GM23338 (cell line): Measurements from ENCODE around the gene TMEM163. TPM values are rescaled to one million over a fixed set of nuclear protein-coding genes. Genes with fewer than 3 reads are reported as not detected.
"Not testable (repeated sequence)": the region's sequence is repeated elsewhere in the genome, so short reads cannot be mapped to it uniquely, and the experiment has no call there.

ENCODE experiments used
- ATAC-seq: fragments of 200-7000 bp; cut with Tn5 transposase; 3 replicates; pipeline ENCODE4 v1.9.1; 2020
- DNase-seq: peaks from one replicate; pipeline ENCODE4 v3.0.0-alpha.2; 2015; ENCODE audit warnings: low spot score
- H2AFZ ChIP-seq: fragments of 200-600 bp; sonication (generic); 2 replicates; pipeline ENCODE4 v1.8.0; 2016; ENCODE audit warnings: antibody characterized with exemption, mild to moderate bottlenecking, moderate library complexity
- H3F3A ChIP-seq: fragments of 200-600 bp; sonication (generic); replicated peaks from 2 replicates; pipeline ENCODE4 v1.8.0; 2017; ENCODE audit warnings: antibody characterized with exemption, mixed run types, low read depth
- H3K27ac ChIP-seq: fragments of 200-600 bp; sonication (generic); 2 replicates; pipeline ENCODE4 v1.6.1; 2016; ENCODE audit warnings: low read depth
- H3K27me3 ChIP-seq: fragments of 200-600 bp; sonication (generic); 2 replicates; pipeline ENCODE4 v1.8.0; 2016; ENCODE audit warnings: mild to moderate bottlenecking, mixed run types, moderate library complexity; ENCODE audit not compliant: insufficient read depth
- H3K36me3 ChIP-seq: fragments of 200-600 bp; sonication (generic); 2 replicates; pipeline ENCODE4 v1.8.0; 2016; ENCODE audit warnings: mild to moderate bottlenecking; ENCODE audit not compliant: insufficient read depth
- H3K4me1 ChIP-seq: fragments of 200-600 bp; sonication (generic); 2 replicates; pipeline ENCODE4 v1.8.0; 2016; ENCODE audit warnings: mild to moderate bottlenecking, moderate library complexity; ENCODE audit not compliant: insufficient read depth
- H3K4me2 ChIP-seq: fragments of 200-600 bp; sonication (generic); 2 replicates; pipeline ENCODE4 v1.7.1; 2017; ENCODE audit warnings: mixed run types
- H3K4me3 ChIP-seq: fragments of 200-600 bp; sonication (generic); 2 replicates; pipeline ENCODE4 v1.6.1; 2016; ENCODE audit warnings: mixed run types
- H3K79me2 ChIP-seq: fragments of 200-600 bp; sonication (generic); replicated peaks from 2 replicates; pipeline ENCODE4 v1.8.0; 2017; ENCODE audit warnings: mild to moderate bottlenecking; ENCODE audit not compliant: insufficient read depth
- H3K9me2 ChIP-seq: fragments of 200-600 bp; sonication (generic); 2 replicates; pipeline ENCODE4 v1.8.0; 2017; ENCODE audit not compliant: insufficient read depth
- H4K20me1 ChIP-seq: fragments of 200-600 bp; sonication (generic); replicated peaks from 2 replicates; pipeline ENCODE4 v1.8.0; 2017; ENCODE audit warnings: mild to moderate bottlenecking; ENCODE audit not compliant: insufficient read depth
- H3K27ac Mint-ChIP-seq: 2 replicates; pipeline ENCODE4 v1.8.0; 2020; ENCODE audit warnings: inconsistent platforms, mild to moderate bottlenecking, moderate library complexity, mixed read lengths
- H3K27me3 Mint-ChIP-seq: 3 replicates; pipeline ENCODE4 v1.8.0; 2022; ENCODE audit warnings: low read depth, mild to moderate bottlenecking, moderate library complexity, mixed read lengths, inconsistent platforms; ENCODE audit not compliant: insufficient read depth, poor library complexity
- H3K36me3 Mint-ChIP-seq: 3 replicates; pipeline ENCODE4 v1.8.0; 2021; ENCODE audit warnings: low read depth, mild to moderate bottlenecking, inconsistent platforms, moderate library complexity, mixed read lengths
- H3K4me1 Mint-ChIP-seq: 3 replicates; pipeline ENCODE4 v1.8.0; 2020; ENCODE audit warnings: mild to moderate bottlenecking, inconsistent platforms, mixed read lengths
- H3K4me3 Mint-ChIP-seq: 3 replicates; pipeline ENCODE4 v1.8.0; 2021; ENCODE audit warnings: moderate library complexity, mild to moderate bottlenecking, inconsistent platforms, mixed read lengths
- H3K9me3 Mint-ChIP-seq: 3 replicates; pipeline ENCODE4 v1.8.0; 2020; ENCODE audit warnings: moderate library complexity, mild to moderate bottlenecking, inconsistent platforms, mixed read lengths
- CREB1 ChIP-seq: fragments of 250-450 bp; sonication (Bioruptor Pico); IDR thresholded peaks from 2 replicates; pipeline ENCODE4 v1.5.0; 2020; ENCODE audit warnings: low read depth, mild to moderate bottlenecking, moderate library complexity
- EZH2 ChIP-seq: fragments of 200-600 bp; sonication (generic); IDR thresholded peaks from one replicate; pipeline ENCODE4 v1.8.0; 2017; ENCODE audit warnings: antibody characterized with exemption, mild to moderate bottlenecking, low read depth; ENCODE audit not compliant: unreplicated experiment
- EZH2phosphoT487 ChIP-seq: fragments of 200-600 bp; sonication (generic); IDR thresholded peaks from one replicate; pipeline ENCODE4 v1.8.1; 2018; ENCODE audit warnings: antibody characterized with exemption; ENCODE audit not compliant: unreplicated experiment
- JUNB ChIP-seq: IDR thresholded peaks from one replicate; pipeline ENCODE4 v1.6.1; 2016; ENCODE audit warnings: antibody characterized with exemption; ENCODE audit not compliant: unreplicated experiment
- POLR2AphosphoS5 ChIP-seq: IDR thresholded peaks from 2 replicates; pipeline ENCODE4 v1.6.1; 2016; ENCODE audit warnings: antibody characterized with exemption, low read depth
- REST ChIP-seq: IDR thresholded peaks from one replicate; pipeline ENCODE4 v1.6.1; 2018; ENCODE audit warnings: antibody characterized with exemption; ENCODE audit not compliant: unreplicated experiment
- STAT1 ChIP-seq: IDR thresholded peaks from one replicate; pipeline ENCODE4 v1.6.1; 2016; ENCODE audit warnings: antibody characterized with exemption; ENCODE audit not compliant: unreplicated experiment
- ZNF114 ChIP-seq: fragments of 250-450 bp; sonication (Bioruptor Pico); IDR thresholded peaks from 2 replicates; pipeline ENCODE4 v1.5.0; 2020; ENCODE audit warnings: mild to moderate bottlenecking, moderate library complexity
- ZNF331 ChIP-seq: fragments of 250-450 bp; sonication (Bioruptor Pico); IDR thresholded peaks from 2 replicates; pipeline ENCODE4 v1.5.0; 2020; ENCODE audit warnings: low read depth, mild to moderate bottlenecking, moderate library complexity
- polyA plus RNA-seq: library from polyadenylated mRNA; unstranded; fragments of >200 nt; fragmentation: Nextera tagmentation; extraction: Ambion mirVana; gene quantifications from 2 replicates; pipeline ENCODE4 v1.2.1, GENCODE V29; 2016
- total RNA-seq: library from RNA; depleted of rRNA; stranded (reverse); fragments of >200 nt; shearing (Covaris generic); gene quantifications from 2 replicates; pipeline ENCODE4 v1.2.3, GENCODE V29; 2014
- TF ChIP-seq, protein P1 (sequence below), 2 experiments: fragments of 200-600 bp in 1 of 2; sonication (generic) in 1 of 2; conservative IDR thresholded peaks; 2 replicates each; pipeline versions ENCODE4 v1.5.1 to v1.6.1; 2016 to 2017; ENCODE audit warnings: antibody characterized with exemption in 2 of 2, low read depth in 2 of 2, mild to moderate bottlenecking in 2 of 2, moderate library complexity in 1 of 2

The TMEM163 gene
- total and polyA plus RNA-seq, 2 experiments from 2014 or later, result 1.1 to 1.8 TPM

- TF ChIP-seq CREB1 (CRISPR knock-in tag), result no peak
- TF ChIP-seq REST, result no peak
- no peak for TF ChIP-seq JUNB
- no peak for TF ChIP-seq STAT1
- no peak for TF ChIP-seq POLR2AphosphoS5
- TF ChIP-seq ZNF331 (CRISPR knock-in tag), result no peak
- TF ChIP-seq, protein P1, sequence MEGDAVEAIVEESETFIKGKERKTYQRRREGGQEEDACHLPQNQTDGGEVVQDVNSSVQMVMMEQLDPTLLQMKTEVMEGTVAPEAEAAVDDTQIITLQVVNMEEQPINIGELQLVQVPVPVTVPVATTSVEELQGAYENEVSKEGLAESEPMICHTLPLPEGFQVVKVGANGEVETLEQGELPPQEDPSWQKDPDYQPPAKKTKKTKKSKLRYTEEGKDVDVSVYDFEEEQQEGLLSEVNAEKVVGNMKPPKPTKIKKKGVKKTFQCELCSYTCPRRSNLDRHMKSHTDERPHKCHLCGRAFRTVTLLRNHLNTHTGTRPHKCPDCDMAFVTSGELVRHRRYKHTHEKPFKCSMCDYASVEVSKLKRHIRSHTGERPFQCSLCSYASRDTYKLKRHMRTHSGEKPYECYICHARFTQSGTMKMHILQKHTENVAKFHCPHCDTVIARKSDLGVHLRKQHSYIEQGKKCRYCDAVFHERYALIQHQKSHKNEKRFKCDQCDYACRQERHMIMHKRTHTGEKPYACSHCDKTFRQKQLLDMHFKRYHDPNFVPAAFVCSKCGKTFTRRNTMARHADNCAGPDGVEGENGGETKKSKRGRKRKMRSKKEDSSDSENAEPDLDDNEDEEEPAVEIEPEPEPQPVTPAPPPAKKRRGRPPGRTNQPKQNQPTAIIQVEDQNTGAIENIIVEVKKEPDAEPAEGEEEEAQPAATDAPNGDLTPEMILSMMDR (conservative IDR thresholded peaks at IDR 0.05; ENCODE audit: low read depth in 2 of 2), result no peak
- TF ChIP-seq ZNF114 (CRISPR knock-in tag), result no peak
- no peak for TF ChIP-seq EZH2phosphoT487
- TF ChIP-seq EZH2, result no peak
Observed at GRCh38 chr2:134619250-134619649, 99.5 kb downstream of the TMEM163 start (continued).

- not testable (repeated sequence) for H4K20me1 ChIP-seq, H3K4me2 ChIP-seq, H3K79me2 ChIP-seq, H3K27me3 ChIP-seq, ATAC-seq, H3K36me3 ChIP-seq, H3K4me3 Mint-ChIP-seq, H3K4me1 Mint-ChIP-seq, H3K27me3 Mint-ChIP-seq, H3K27ac ChIP-seq, H3K27ac Mint-ChIP-seq, H3K4me1 ChIP-seq, H3K4me3 ChIP-seq, H2AFZ ChIP-seq, H3F3A ChIP-seq, H3K9me2 ChIP-seq, DNase-seq
- Mint-ChIP-seq H3K36me3 (peaks cover 14% of the 10 kb centered on the region; the same call in 2 of the 3 replicates), H3K9me3 (peaks cover 26% of the 10 kb centered on the region)
Observed at GRCh38 chr2:134615480-134615879, 103.3 kb downstream of the TMEM163 start.
